ENCODE measurements around the gene HOXA3. TPM values are rescaled to one million over a fixed set of nuclear protein-coding genes. Genes with fewer than 3 reads are reported as not detected.
A peak's percentile ranks its signal among the peaks of the same experiment; 100 is the strongest.

Gene HOXA3
- polyA plus RNA-seq, 1 of the 3 experiments (the other 2 are of a cell fraction) = 0.15 TPM

DNA sequence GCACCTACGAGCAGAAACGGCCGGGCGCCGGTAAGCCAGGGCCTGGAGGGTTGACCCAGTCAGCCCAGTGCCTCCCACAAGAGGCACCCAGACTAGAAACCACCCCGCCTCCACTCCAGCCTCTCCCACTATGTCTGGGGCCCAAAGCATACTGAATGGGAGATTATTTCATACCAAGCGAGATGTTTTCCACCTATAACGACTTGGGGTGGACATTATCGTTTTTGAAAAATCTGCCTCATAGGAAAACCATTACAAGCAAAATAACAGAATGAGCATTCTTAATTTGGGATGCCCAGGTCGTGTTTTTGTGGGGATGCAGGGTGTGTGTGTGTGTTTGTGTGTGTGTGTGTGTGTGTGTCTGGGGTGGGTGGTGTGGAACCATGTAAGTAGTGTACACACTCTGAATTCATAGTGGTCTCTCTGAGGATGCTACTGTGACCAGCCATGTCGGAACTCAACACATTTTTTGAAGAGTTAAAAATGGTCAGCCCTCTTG is 6.4 kb downstream of the HOXA3 start:
- Histone ChIP-seq H3K4me2 (no peak overlapping the region), H3K79me2 (ENCODE audit: insufficient read depth) (no peaks in the 10 kb centered on the region), H3K27me3 (ENCODE audit: insufficient read depth) (peaks cover 100% of the 10 kb centered on the region), H3K4me1 (ENCODE audit: control insufficient read depth in 1 of 2, insufficient read depth in 2 of 2, low read depth in 1 of 2, low read length in 1 of 2) (peaks cover 12 to 16% of the 10 kb centered on the region in 2 experiments; a peak in 1 of 4 replicates), H3K27ac (ENCODE audit: low read depth in 2 of 2, low read length in 1 of 2) (no peak overlapping the region), H3F3A (replicated peaks; ENCODE audit: insufficient read depth) (no peaks in the 10 kb centered on the region), H2AFZ (ENCODE audit: low read depth) (no peak overlapping the region), H3K36me3 (replicated peaks in 1 of 2; ENCODE audit: control insufficient read depth in 1 of 2, insufficient read depth in 2 of 2, low read length in 1 of 2) (no peaks in the 10 kb centered on the region), H3K4me3 (ENCODE audit: low read depth in 2 of 2, low read length in 1 of 2) (no peak overlapping the region), H3K9me2 (no peaks in the 10 kb centered on the region), H3K9me3 (no peaks in the 10 kb centered on the region), H3K9ac (no peak overlapping the region), H4K20me1 (ENCODE audit: insufficient read depth) (no peaks in the 10 kb centered on the region)
- WGBS (ENCODE audit: low lambda C conversion rate) = 27% methylated on average over 7 of the region's 11 CpGs
- ChIA-PET CTCF (interaction anchor here (3.1 to 10.9 kb wide), 3 partner anchors 13 to 292 kb away, joined by 29 to 270 read pairs (median 29); partner anchors contain the start of gene HOXA7), POLR2A (no interaction called here)
- DNase-seq = peak; percentile 39
- TF ChIP-seq, protein P1, sequence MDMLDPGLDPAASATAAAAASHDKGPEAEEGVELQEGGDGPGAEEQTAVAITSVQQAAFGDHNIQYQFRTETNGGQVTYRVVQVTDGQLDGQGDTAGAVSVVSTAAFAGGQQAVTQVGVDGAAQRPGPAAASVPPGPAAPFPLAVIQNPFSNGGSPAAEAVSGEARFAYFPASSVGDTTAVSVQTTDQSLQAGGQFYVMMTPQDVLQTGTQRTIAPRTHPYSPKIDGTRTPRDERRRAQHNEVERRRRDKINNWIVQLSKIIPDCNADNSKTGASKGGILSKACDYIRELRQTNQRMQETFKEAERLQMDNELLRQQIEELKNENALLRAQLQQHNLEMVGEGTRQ (IDR thresholded peaks at IDR 0.05; ENCODE audit: borderline replicate concordance, low read depth, low read length) = no peak
- TF ChIP-seq EZH2phosphoT487 (IDR thresholded peaks at IDR 0.05; ENCODE audit: borderline replicate concordance, low read depth) (no peak), FOXJ3 (CRISPR knock-in tag; IDR thresholded peaks at IDR 0.05) (no peak), CTCF (IDR thresholded peaks at IDR 0.05) (no peak), JUND (IDR thresholded peaks at IDR 0.05) (no peak), PBX3 (IDR thresholded peaks at IDR 0.05) (no peak), SMC3 (IDR thresholded peaks at IDR 0.05; ENCODE audit: low read depth, low read length) (no peak), GATA2 (CRISPR knock-in tag; IDR thresholded peaks at IDR 0.05) (no peak), TAF1 (IDR thresholded peaks at IDR 0.05; ENCODE audit: borderline replicate concordance, low read depth, low read length) (no peak), NFIC (IDR thresholded peaks at IDR 0.05; ENCODE audit: borderline replicate concordance) (no peak)

DNA sequence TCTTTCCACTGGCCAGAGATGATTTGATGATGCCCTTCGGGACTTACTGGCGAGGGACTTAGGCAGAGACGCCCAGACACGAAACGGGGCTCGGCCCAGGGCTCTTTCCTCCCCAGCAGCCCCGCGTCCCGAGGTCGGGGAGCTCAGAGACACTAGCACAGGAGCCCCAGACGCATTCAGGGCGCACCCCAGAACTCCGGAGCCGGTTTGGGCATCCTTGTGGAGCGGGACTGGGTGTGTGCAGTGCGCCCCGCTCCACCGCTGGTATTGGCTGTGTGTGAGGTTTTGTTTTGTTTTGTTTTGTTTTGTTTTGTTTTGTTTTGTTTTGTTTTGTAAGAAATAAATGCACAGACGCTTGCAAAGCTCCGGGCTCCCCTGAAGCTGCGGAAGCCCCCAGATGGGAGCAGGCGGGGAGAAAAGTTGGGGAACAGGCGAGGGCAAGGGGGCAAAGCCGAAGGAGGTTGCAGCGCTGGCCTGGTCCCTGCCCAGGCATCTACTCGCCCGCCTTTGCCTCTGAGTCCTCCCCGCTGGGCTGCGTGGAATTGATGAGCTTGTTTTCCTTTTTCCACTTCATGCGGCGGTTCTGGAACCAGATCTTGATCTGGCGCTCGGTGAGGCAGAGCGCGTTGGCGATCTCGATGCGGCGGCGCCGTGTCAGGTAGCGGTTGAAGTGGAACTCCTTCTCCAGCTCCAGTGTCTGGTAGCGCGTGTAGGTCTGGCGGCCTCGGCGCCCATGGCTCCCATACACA is 7.0 kb downstream of the HOXA3 start:
- peak; percentile 95 for TF ChIP-seq EZH2phosphoT487 (IDR thresholded peaks at IDR 0.05; ENCODE audit: borderline replicate concordance, low read depth)
- no peak for TF ChIP-seq MXI1 (IDR thresholded peaks at IDR 0.05; ENCODE audit: low read depth, low read length)
- ChIA-PET CTCF (interaction anchor here (0.8 to 10.9 kb wide), 10 partner anchors 13 to 444 kb away, joined by 3 to 270 read pairs (median 10); partner anchors contain the start of genes HOXA11, HOXA4 and HOXA7), POLR2A (no interaction called here)
- Histone ChIP-seq H3F3A (replicated peaks; ENCODE audit: insufficient read depth) (no peaks in the 10 kb centered on the region), H3K4me3 (ENCODE audit: low read depth in 2 of 2, low read length in 1 of 2) (no peak overlapping the region), H4K20me1 (ENCODE audit: insufficient read depth) (no peaks in the 10 kb centered on the region), H3K79me2 (ENCODE audit: insufficient read depth) (no peaks in the 10 kb centered on the region), H3K36me3 (replicated peaks in 1 of 2; ENCODE audit: control insufficient read depth in 1 of 2, insufficient read depth in 2 of 2, low read length in 1 of 2) (no peaks in the 10 kb centered on the region), H3K27ac (ENCODE audit: low read depth in 2 of 2, low read length in 1 of 2) (no peak overlapping the region), H3K9ac (no peak overlapping the region), H3K4me2 (no peak overlapping the region), H3K9me2 (no peaks in the 10 kb centered on the region), H2AFZ (ENCODE audit: low read depth) (0 out of 2 replicates have a peak overlapping the region, but pooled peaks have one; percentile 29), H3K4me1 (ENCODE audit: control insufficient read depth in 1 of 2, insufficient read depth in 2 of 2, low read depth in 1 of 2, low read length in 1 of 2) (peaks cover 11 to 12% of the 10 kb centered on the region in 2 experiments; a peak in 1 of 4 replicates), H3K27me3 (ENCODE audit: insufficient read depth) (peaks cover 100% of the 10 kb centered on the region), H3K9me3 (no peaks in the 10 kb centered on the region)
- 23% methylated on average over 43 of the region's 47 CpGs for WGBS (ENCODE audit: low lambda C conversion rate)
- peak; percentile 45 for DNase-seq
